Measurements from ENCODE around the gene HMGCS1. TPM values are rescaled to one million over a fixed set of nuclear protein-coding genes. Genes with fewer than 3 reads are reported as not detected.

Gene HMGCS1
- 10 to 100 TPM in 1 of 4 donors, 1 to 10 TPM in 3; 6.1 to 15.0 (median 8.2) TPM for total RNA-seq

DNA sequence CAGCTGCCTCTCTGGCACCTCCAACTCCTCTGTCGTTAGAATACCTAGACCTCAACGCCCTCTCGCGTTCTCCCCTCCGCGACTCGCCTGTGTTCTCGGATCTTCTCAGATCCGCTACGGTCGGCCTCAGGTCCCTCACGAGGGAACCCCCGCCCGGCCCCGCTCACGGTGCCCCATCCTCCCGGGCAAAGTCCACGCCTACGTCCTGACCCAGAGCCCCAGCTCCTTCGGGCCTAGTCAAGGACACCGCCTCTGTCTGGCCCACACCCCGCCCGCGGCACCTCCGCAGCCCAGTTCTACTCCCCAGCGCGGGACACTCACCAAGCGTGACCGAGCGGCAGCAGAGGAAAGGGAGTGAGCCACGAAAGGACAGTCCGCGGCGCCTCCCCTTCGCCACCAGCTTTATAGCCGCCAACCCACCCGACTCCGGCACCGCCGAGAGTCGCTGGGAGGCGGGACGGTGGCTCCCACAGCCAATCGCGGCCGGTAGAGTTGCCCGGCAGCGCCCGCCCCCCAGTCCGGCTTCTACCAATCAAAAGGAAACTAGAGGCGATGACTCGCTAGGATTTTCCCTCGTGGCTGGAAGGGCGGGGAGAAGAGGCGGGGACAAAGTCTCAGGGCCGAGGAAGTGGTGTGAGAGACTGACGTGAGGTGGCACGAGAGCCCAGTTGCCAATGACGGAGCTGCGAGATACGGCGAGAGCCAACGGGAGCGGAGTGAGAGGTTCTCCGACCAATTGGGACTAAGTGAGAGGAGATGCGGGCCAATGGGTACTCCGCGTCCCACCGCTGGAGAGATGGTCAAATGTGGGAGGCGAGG lies at the start of gene HMGCS1:
Gene HMGCS1, minus strand, starts transcription at position 378 of the 819 bp plus-strand sequence. CDS start 14,447 bp downstream, outside the sequence.
- intact Hi-C loops (cut with DNase I; ENCODE audit: low total_unique reads) (loop anchor here (2.0 to 10.0 kb wide), 7 partner anchors 121 to 408 kb away; partner anchors contain the start of genes C5orf34, NIM1K, TMEM267 and ZNF131), in situ Hi-C loops (cut with MboI; ENCODE audit: low sequenced_read_pairs in 4 of 4) (loop anchor here (25.0 kb wide), 4 partner anchors 174 to 401 kb away; partner anchors contain the start of genes ZNF131 (in 2 of the 4) and TMEM267 (in 1 of the 4))
- Histone ChIP-seq H3K36me3 (no peaks in the 10 kb centered on the region), H3K27ac (peak within 1 kb of the TSS; percentile 89 to 94 (median 90)), H3K4me1 (peaks cover 18 to 28% of the 10 kb centered on the region in 2 donors), H3K9me3 (no peaks in the 10 kb centered on the region), H3K27me3 (no peaks in the 10 kb centered on the region), H3K4me3 (peak within 1 kb of the TSS; percentile 77 to 93 (median 83))
- peak; percentile 87 to 96 for TF ChIP-seq POLR2A (IDR thresholded peaks at IDR 0.05)
- TF ChIP-seq, protein P1, sequence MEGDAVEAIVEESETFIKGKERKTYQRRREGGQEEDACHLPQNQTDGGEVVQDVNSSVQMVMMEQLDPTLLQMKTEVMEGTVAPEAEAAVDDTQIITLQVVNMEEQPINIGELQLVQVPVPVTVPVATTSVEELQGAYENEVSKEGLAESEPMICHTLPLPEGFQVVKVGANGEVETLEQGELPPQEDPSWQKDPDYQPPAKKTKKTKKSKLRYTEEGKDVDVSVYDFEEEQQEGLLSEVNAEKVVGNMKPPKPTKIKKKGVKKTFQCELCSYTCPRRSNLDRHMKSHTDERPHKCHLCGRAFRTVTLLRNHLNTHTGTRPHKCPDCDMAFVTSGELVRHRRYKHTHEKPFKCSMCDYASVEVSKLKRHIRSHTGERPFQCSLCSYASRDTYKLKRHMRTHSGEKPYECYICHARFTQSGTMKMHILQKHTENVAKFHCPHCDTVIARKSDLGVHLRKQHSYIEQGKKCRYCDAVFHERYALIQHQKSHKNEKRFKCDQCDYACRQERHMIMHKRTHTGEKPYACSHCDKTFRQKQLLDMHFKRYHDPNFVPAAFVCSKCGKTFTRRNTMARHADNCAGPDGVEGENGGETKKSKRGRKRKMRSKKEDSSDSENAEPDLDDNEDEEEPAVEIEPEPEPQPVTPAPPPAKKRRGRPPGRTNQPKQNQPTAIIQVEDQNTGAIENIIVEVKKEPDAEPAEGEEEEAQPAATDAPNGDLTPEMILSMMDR (IDR thresholded peaks at IDR 0.05 in 4 of 5, conservative IDR thresholded peaks at IDR 0.05 in 1 of 5), result peak in 1 of 5 experiments; percentile 14
- DNase-seq (peak; percentile 98 to 99), ATAC-seq (peak; percentile 99)

DNA sequence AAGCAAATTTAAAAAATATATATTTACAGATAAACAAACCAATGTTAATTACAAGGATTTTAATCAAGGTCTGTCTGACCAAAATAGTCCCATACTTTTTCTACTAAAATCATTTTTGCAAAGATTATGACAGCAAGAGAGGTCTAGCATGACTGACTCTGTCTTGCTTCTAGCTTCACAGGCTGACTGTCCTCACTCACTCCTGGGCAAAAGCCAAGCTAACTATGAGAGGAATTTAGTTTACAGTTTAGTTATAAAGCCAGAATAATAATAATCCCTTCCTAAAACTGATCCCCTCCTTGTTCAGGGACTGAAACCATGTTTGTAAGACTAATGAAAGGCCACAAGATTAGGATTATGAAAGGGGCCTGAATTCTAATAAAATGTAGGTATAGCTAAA lies 45.5 kb upstream of the HMGCS1 start:
- no peak overlapping the region for H3K27ac ChIP-seq
- intact Hi-C loops (cut with DNase I; ENCODE audit: low total_unique reads), result no loop called here
- DNase-seq (no peak), ATAC-seq (no peak)
- no peaks in the 10 kb centered on the region for H3K36me3 ChIP-seq
- no peak overlapping the region for H3K4me3 ChIP-seq
- no peaks in the 10 kb centered on the region for H3K4me1 ChIP-seq
- H3K27me3 ChIP-seq, result no peaks in the 10 kb centered on the region
- H3K9me3 ChIP-seq, result peaks cover 0 to 8% (median 0%) of the 10 kb centered on the region in 3 donors
- TF ChIP-seq POLR2A (IDR thresholded peaks at IDR 0.05), result no peak
- TF ChIP-seq, protein P1 (IDR thresholded peaks at IDR 0.05 in 4 of 5, conservative IDR thresholded peaks at IDR 0.05 in 1 of 5), result no peak
- in situ Hi-C loops (cut with MboI; ENCODE audit: low sequenced_read_pairs in 4 of 4), result no loop called here

DNA sequence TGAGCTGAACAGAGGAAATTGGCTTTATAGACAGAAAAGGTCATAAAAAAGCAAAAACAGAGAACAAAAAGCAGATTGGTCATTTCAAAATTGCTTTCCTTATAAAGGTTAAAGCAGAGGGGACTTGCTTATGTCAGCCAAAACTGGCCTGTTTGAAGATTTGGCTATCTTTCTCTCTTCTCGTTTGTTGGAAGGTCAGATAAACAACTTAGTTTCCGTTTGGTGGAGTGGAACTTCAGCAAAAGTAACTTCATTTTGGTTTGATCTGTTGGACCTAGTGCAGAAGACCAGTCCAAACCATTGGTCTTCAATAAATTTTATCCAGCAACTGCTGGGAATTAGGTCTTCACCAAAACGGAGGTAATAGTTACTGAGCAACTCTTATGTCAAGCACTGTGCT lies 45.1 kb upstream of the HMGCS1 start:
- Histone ChIP-seq H3K27ac (no peak overlapping the region), H3K9me3 (peaks cover 0 to 8% (median 0%) of the 10 kb centered on the region in 3 donors), H3K27me3 (no peaks in the 10 kb centered on the region), H3K36me3 (no peaks in the 10 kb centered on the region), H3K4me3 (no peak overlapping the region), H3K4me1 (no peaks in the 10 kb centered on the region)
- TF ChIP-seq POLR2A (IDR thresholded peaks at IDR 0.05), result no peak
- TF ChIP-seq, protein P1 (IDR thresholded peaks at IDR 0.05 in 4 of 5, conservative IDR thresholded peaks at IDR 0.05 in 1 of 5), result no peak
- DNase-seq (no peak), ATAC-seq (no peak)
- intact Hi-C loops (cut with DNase I; ENCODE audit: low total_unique reads), result no loop called here
- in situ Hi-C loops (cut with MboI; ENCODE audit: low sequenced_read_pairs in 4 of 4), result no loop called here

DNA sequence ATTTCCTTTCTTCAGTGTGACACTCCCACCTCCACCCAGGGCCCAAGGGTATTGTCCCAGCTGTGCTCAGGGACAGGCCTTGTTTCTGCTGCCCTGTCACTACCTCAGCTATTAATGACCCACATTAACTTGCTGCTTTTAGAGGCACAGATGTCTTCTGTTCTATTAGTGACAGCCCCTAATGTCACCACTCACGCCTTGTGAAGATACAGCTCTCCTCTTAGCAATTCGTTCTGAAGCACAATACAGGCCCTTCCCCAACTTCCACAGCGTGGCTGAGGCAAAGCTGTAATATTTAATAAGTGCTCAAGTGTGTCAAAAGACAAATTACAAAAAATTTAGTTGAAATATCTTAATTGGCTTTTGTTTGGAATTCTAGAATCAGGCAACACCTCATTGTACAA lies 44.7 kb upstream of the HMGCS1 start:
- no peak for DNase-seq
- Histone ChIP-seq H3K36me3 (no peaks in the 10 kb centered on the region), H3K4me3 (no peak overlapping the region), H3K27ac (no peak overlapping the region), H3K4me1 (no peaks in the 10 kb centered on the region), H3K9me3 (peaks cover 0 to 8% (median 0%) of the 10 kb centered on the region in 3 donors), H3K27me3 (no peaks in the 10 kb centered on the region)
- TF ChIP-seq POLR2A (IDR thresholded peaks at IDR 0.05), result no peak
- TF ChIP-seq, protein P1 (IDR thresholded peaks at IDR 0.05 in 4 of 5, conservative IDR thresholded peaks at IDR 0.05 in 1 of 5), result no peak
- intact Hi-C loops (cut with DNase I; ENCODE audit: low total_unique reads), result no loop called here
- no peak for ATAC-seq
- in situ Hi-C loops (cut with MboI; ENCODE audit: low sequenced_read_pairs in 4 of 4), result no loop called here

Measured in gastrocnemius medialis (tissue), 4 donors.